Activated CD8-positive, alpha-beta memory T cell treated with anti-CD3 and anti-CD28 coated beads, Interleukin-2, amount 50 U/mL, for 4 hours (primary cell): ENCODE results near the gene C1orf167.
A peak's percentile ranks its signal among the peaks of the same experiment; 100 is the strongest.

Experiments used
- DNase-seq: peaks from one replicate; pipeline ENCODE4 v3.0.0-alpha.2; 2020

The C1orf167 gene

GRCh38 chr1:11761988-11762406 is at the start of gene C1orf167:
Gene C1orf167, plus strand, starts transcription at chr1:11762193. Its CDS starts 2,208 bp downstream, at chr1:11764401.
- peak; percentile 31 for DNase-seq

GRCh38 chr1:11712285-11712684 is 49.7 kb upstream of the C1orf167 start:
- DNase-seq, result no peak

- DNase-seq, result no peak
These were observed 48.9 kb upstream of the C1orf167 start for GRCh38 chr1:11713095-11713494.

GRCh38 chr1:11714831-11715575 is 47.0 kb upstream of the C1orf167 start:
- no peak for DNase-seq

- DNase-seq, result peak; percentile 91
These were observed 42.5 kb upstream of the C1orf167 start for GRCh38 chr1:11719313-11720032.

GRCh38 chr1:11720033-11720376 is 42.0 kb upstream of the C1orf167 start:
- DNase-seq, result no peak

GRCh38 chr1:11720525-11720924 is 41.5 kb upstream of the C1orf167 start:
- no peak for DNase-seq

- no peak for DNase-seq
These were observed 40.7 kb upstream of the C1orf167 start for GRCh38 chr1:11721311-11721710.

- DNase-seq, result no peak
These were observed 39.5 kb upstream of the C1orf167 start for GRCh38 chr1:11722538-11722937.

- DNase-seq, result no peak
These were observed 36.4 kb upstream of the C1orf167 start for GRCh38 chr1:11725616-11726015.

GRCh38 chr1:11727119-11727518 is 34.9 kb upstream of the C1orf167 start:
- DNase-seq, result no peak

GRCh38 chr1:11728126-11728806 is 33.7 kb upstream of the C1orf167 start:
- DNase-seq, result no peak

GRCh38 chr1:11729155-11729497 is 32.9 kb upstream of the C1orf167 start:
- DNase-seq, result no peak

- DNase-seq, result no peak
These were observed 32.2 kb upstream of the C1orf167 start for GRCh38 chr1:11729498-11730428.

GRCh38 chr1:11730429-11730891 is 31.5 kb upstream of the C1orf167 start:
- no peak for DNase-seq

GRCh38 chr1:11731691-11732283 is 30.2 kb upstream of the C1orf167 start:
- no peak for DNase-seq

GRCh38 chr1:11733306-11733705 is 28.7 kb upstream of the C1orf167 start:
- no peak for DNase-seq

- DNase-seq, result no peak
These were observed 26.5 kb upstream of the C1orf167 start for GRCh38 chr1:11735531-11735853.

GRCh38 chr1:11735854-11736745 is 25.9 kb upstream of the C1orf167 start, which contains the start of gene AGTRAP:
Gene AGTRAP, plus strand, starts transcription at chr1:11736136. Its CDS starts 73 bp downstream, at chr1:11736209.
- DNase-seq, result peak; percentile 84

- peak; percentile 39 for DNase-seq
These were observed 25.0 kb upstream of the C1orf167 start for GRCh38 chr1:11736746-11737639.
